Breast epithelium (tissue), 3 donors: ENCODE results near the gene CYREN.

Source experiments
- CTCF ChIP-seq, 3 donors: fragments of 450-650 bp; IDR thresholded peaks; one replicate each; pipeline ENCODE4 v1.5.1; 2016 to 2017; ENCODE audit warnings: antibody characterized with exemption in 3 of 3, mild to moderate bottlenecking in 3 of 3, moderate library complexity in 3 of 3
- POLR2A ChIP-seq: fragments of 450-650 bp; IDR thresholded peaks from one replicate; pipeline ENCODE4 v1.6.1; 2016; ENCODE audit warnings: antibody characterized with exemption, mild to moderate bottlenecking, moderate library complexity
- POLR2AphosphoS5 ChIP-seq, 3 donors: sonication (generic); formaldehyde crosslinking; IDR thresholded peaks; one replicate each; pipeline ENCODE4 v1.6.1; 2017; ENCODE audit warnings: antibody characterized with exemption in 3 of 3

GRCh38 chr7:135189221-135189662 lies 18.7 kb upstream of the CYREN start:
- TF ChIP-seq POLR2A (no peak), CTCF (IDR thresholded peaks at IDR 0.05) (no peak), POLR2AphosphoS5 (IDR thresholded peaks at IDR 0.05) (no peak)
